Measurements from ENCODE around the gene ACO2.

DNA sequence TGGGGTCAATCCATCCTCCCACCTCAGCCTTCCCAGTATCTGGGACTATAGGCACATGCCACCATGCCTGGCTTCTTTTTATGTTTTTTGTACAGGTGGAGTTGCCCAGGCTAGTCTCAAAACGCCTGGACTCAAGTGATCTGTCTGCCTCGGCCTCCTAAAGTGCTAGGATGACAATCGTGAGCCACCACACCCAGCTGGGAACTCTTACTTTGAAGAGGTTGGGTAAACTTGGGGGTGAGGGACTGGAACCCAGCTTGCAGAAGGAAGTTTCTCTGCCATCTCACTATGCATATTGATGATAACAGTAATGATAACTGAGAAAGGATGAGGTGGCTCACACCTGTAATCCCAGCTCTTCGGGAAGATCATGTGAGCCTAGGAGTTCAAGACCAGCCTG, 35.9 kb downstream of the ACO2 start:
- TF ChIP-seq, protein P1, sequence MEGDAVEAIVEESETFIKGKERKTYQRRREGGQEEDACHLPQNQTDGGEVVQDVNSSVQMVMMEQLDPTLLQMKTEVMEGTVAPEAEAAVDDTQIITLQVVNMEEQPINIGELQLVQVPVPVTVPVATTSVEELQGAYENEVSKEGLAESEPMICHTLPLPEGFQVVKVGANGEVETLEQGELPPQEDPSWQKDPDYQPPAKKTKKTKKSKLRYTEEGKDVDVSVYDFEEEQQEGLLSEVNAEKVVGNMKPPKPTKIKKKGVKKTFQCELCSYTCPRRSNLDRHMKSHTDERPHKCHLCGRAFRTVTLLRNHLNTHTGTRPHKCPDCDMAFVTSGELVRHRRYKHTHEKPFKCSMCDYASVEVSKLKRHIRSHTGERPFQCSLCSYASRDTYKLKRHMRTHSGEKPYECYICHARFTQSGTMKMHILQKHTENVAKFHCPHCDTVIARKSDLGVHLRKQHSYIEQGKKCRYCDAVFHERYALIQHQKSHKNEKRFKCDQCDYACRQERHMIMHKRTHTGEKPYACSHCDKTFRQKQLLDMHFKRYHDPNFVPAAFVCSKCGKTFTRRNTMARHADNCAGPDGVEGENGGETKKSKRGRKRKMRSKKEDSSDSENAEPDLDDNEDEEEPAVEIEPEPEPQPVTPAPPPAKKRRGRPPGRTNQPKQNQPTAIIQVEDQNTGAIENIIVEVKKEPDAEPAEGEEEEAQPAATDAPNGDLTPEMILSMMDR (IDR thresholded peaks at IDR 0.05; ENCODE audit: low read depth, low read length), result no peak
- TF ChIP-seq EZH2phosphoT487 (IDR thresholded peaks at IDR 0.05; ENCODE audit: low read depth), result no peak
